Tibial nerve (tissue), 4 donors: ENCODE measurements around the gene CRYBG1. TPM values are rescaled to one million over a fixed set of nuclear protein-coding genes. Genes with fewer than 3 reads are reported as not detected.

Source experiments
- DNase-seq, 2 donors: peaks; one replicate each; pipeline ENCODE4 v3.0.0-alpha.2; 2019; ENCODE audit warnings: low spot score in 2 of 2
- H3K27ac ChIP-seq, 4 donors: fragments of 200-600 bp; sonication (generic) in 3 of 4; one replicate each; pipeline ENCODE4 v1.5.1; 2017 to 2019; ENCODE audit warnings: mild to moderate bottlenecking in 1 of 4
- H3K27me3 ChIP-seq, 2 donors: fragments of 200-600 bp; sonication (generic) in 1 of 2; one replicate each; pipeline versions ENCODE4 v1.5.1 to v1.6.0; 2017 to 2019
- H3K36me3 ChIP-seq, 3 donors: fragments of 200-600 bp; sonication (generic); one replicate each; pipeline ENCODE4 v1.5.1; 2018 to 2019
- H3K4me1 ChIP-seq, 4 donors: fragments of 200-600 bp; sonication (generic) in 3 of 4; one replicate each; pipeline ENCODE4 v1.5.1; 2017 to 2019
- H3K4me3 ChIP-seq, 4 donors: fragments of 200-600 bp; sonication (generic) in 3 of 4; one replicate each; pipeline ENCODE4 v1.5.1; 2017 to 2019; ENCODE audit warnings: mild to moderate bottlenecking in 1 of 4, moderate library complexity in 1 of 4
- H3K9me3 ChIP-seq, 4 donors: fragments of 200-600 bp; sonication (generic) in 3 of 4; one replicate each; pipeline ENCODE4 v1.5.1; 2017 to 2019
- EP300 ChIP-seq, 2 donors: sonication (generic); formaldehyde crosslinking; IDR thresholded peaks; one replicate each; pipeline ENCODE4 v1.6.1; 2017; ENCODE audit warnings: antibody characterized with exemption in 2 of 2, mild to moderate bottlenecking in 1 of 2
- POLR2A ChIP-seq, 2 donors: fragments of 450-650 bp; IDR thresholded peaks; one replicate each; pipeline ENCODE4 v1.6.1; 2017; ENCODE audit warnings: antibody characterized with exemption in 2 of 2, mild to moderate bottlenecking in 2 of 2, moderate library complexity in 2 of 2
- WGBS, 2 donors: methylation state at CpG; one replicate each; pipeline ENCODE4 v1.1.5; 2018; 5-methylcytosine and 5-hydroxymethylcytosine counted together
- total RNA-seq, 4 donors: library from RNA; depleted of rRNA; stranded (reverse); fragments of >200 nt; gene quantifications; one replicate each; pipeline ENCODE4 v1.1.0, GENCODE V29; 2016
- TF ChIP-seq, protein P1 (sequence below), 5 experiments: fragments of 200-600 bp in 3 of 5; fragments of 450-650 bp in 2 of 5; sonication (generic) in 3 of 5; IDR thresholded peaks; one replicate each; pipeline ENCODE4 v1.5.1; 2016 to 2019; ENCODE audit warnings: antibody characterized with exemption in 5 of 5, mild to moderate bottlenecking in 3 of 5, moderate library complexity in 2 of 5

The CRYBG1 gene
- total RNA-seq, 4 donors from 2014 or later = 5.9 to 15.3 (median 8.1) TPM

DNA sequence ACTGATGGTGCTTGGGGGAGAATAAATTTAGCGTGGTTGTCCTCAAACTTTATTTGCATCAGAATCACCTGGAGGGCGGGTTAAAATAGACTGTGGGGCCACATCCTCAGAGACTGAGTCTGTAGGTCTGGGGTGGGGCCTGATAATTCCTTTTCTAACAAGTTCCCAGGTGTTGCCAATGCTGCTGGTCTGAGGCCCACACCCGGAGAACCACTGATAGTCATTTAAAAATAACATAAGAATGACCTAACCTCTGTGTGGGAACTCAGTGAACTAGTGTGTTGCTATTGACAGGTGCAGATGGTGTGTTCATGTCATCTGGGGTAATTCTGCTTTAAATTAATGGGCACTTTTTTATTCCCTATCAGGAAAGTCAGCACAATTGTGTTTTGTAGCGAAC, 204.0 kb downstream of the CRYBG1 start:
- Histone ChIP-seq H3K36me3 (peaks cover 0 to 21% (median 0%) of the 10 kb centered on the region in 3 donors), H3K27me3 (no peaks in the 10 kb centered on the region), H3K9me3 (no peaks in the 10 kb centered on the region), H3K27ac (no peak overlapping the region), H3K4me3 (no peak overlapping the region), H3K4me1 (peaks cover 0 to 8% (median 0%) of the 10 kb centered on the region in 4 donors)
- DNase-seq = no peak
- WGBS, 2 donors = 68 to 82% methylated on average over 3 to 4 of the region's 4 CpGs
- TF ChIP-seq EP300 (IDR thresholded peaks at IDR 0.05) (no peak), POLR2A (IDR thresholded peaks at IDR 0.05) (no peak)
- TF ChIP-seq, protein P1, sequence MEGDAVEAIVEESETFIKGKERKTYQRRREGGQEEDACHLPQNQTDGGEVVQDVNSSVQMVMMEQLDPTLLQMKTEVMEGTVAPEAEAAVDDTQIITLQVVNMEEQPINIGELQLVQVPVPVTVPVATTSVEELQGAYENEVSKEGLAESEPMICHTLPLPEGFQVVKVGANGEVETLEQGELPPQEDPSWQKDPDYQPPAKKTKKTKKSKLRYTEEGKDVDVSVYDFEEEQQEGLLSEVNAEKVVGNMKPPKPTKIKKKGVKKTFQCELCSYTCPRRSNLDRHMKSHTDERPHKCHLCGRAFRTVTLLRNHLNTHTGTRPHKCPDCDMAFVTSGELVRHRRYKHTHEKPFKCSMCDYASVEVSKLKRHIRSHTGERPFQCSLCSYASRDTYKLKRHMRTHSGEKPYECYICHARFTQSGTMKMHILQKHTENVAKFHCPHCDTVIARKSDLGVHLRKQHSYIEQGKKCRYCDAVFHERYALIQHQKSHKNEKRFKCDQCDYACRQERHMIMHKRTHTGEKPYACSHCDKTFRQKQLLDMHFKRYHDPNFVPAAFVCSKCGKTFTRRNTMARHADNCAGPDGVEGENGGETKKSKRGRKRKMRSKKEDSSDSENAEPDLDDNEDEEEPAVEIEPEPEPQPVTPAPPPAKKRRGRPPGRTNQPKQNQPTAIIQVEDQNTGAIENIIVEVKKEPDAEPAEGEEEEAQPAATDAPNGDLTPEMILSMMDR (IDR thresholded peaks at IDR 0.05) = no peak

GRCh38 chr6:106568530-106568929, 208.0 kb downstream of the CRYBG1 start:
- Histone ChIP-seq H3K4me1 (no peaks in the 10 kb centered on the region), H3K27me3 (no peaks in the 10 kb centered on the region), H3K4me3 (no peak overlapping the region), H3K9me3 (no peaks in the 10 kb centered on the region), H3K36me3 (peaks cover 0 to 42% (median 4%) of the 10 kb centered on the region in 3 donors), H3K27ac (no peak overlapping the region)
- TF ChIP-seq POLR2A (IDR thresholded peaks at IDR 0.05) (no peak), EP300 (IDR thresholded peaks at IDR 0.05) (no peak)
- TF ChIP-seq, protein P1 (IDR thresholded peaks at IDR 0.05) = no peak
- no peak for DNase-seq
- 73 to 82% methylated on average over 2 of the region's 2 CpGs for WGBS, 2 donors

DNA sequence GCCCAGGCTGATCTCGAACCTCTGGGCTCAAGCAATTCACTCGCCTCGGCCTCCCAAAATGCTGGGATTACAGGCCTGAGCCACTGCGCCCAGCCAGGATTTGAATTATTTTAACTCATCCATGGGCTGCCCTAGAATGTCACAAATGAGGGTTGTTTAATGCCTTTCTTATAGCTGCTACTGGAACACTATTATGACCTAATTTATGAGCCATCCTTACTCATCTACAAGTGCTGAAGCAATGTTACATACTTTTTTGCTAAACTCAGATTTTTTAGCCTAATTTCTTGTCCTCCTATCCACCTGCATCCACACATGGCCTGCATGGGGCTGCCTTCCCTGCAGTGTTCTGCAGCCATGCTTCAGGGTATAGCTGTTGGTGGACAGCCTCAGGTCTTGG, 208.9 kb downstream of the CRYBG1 start:
- no peak for TF ChIP-seq POLR2A (IDR thresholded peaks at IDR 0.05)
- no peak for TF ChIP-seq EP300 (IDR thresholded peaks at IDR 0.05)
- no peak overlapping the region for H3K27ac ChIP-seq
- H3K4me3 ChIP-seq = no peak overlapping the region
- WGBS, 2 donors = 74 to 91% methylated on average over 4 of the region's 4 CpGs
- no peaks in the 10 kb centered on the region for H3K9me3 ChIP-seq
- DNase-seq = no peak
- peaks cover 0 to 3% (median 0%) of the 10 kb centered on the region in 4 donors for H3K4me1 ChIP-seq
- H3K36me3 ChIP-seq = peaks cover 0 to 39% (median 4%) of the 10 kb centered on the region in 3 donors
- H3K27me3 ChIP-seq = no peaks in the 10 kb centered on the region

DNA sequence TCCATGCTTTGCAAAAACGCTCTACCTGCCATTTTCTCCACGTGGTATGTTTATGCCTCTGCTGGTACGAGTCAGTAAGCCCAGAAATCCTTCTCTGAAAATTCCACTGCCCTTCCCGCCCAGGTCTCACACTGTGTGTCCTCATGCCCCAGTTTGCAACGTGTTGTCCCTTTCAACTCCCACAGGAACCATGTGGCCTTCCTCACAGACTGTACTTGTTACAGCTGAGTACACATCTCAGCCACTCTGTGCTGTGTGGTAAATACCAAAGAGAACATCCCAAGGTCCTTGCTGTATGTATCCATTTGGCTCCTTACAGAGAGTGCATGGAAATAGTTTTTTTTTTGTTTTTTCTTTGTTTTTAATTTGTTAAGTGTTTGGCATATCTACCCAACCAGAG, 211.9 kb downstream of the CRYBG1 start:
- TF ChIP-seq, protein P1 (IDR thresholded peaks at IDR 0.05) = no peak
- no peak for TF ChIP-seq POLR2A (IDR thresholded peaks at IDR 0.05)
- no peak for TF ChIP-seq EP300 (IDR thresholded peaks at IDR 0.05)
- 66 to 82% methylated on average over 5 of the region's 5 CpGs for WGBS, 2 donors
- H3K4me3 ChIP-seq = no peak overlapping the region
- peaks cover 0 to 41% (median 4%) of the 10 kb centered on the region in 3 donors for H3K36me3 ChIP-seq
- H3K27ac ChIP-seq = no peak overlapping the region
- peaks cover 0 to 12% (median 0%) of the 10 kb centered on the region in 4 donors for H3K4me1 ChIP-seq
- H3K27me3 ChIP-seq = no peaks in the 10 kb centered on the region
- H3K9me3 ChIP-seq = no peaks in the 10 kb centered on the region
- DNase-seq = no peak

- WGBS, 2 donors = 72 to 82% methylated on average over 6 of the region's 6 CpGs
- H3K4me3 ChIP-seq = no peak overlapping the region
These were observed 212.5 kb downstream of the CRYBG1 start for GRCh38 chr6:106572875-106573585.

More at GRCh38 chr6:106572875-106573585, 212.5 kb downstream of the CRYBG1 start:
- Histone ChIP-seq H3K9me3 (no peaks in the 10 kb centered on the region), H3K27ac (no peak overlapping the region), H3K4me1 (peaks cover 0 to 12% (median 0%) of the 10 kb centered on the region in 4 donors), H3K36me3 (peaks cover 0 to 47% (median 4%) of the 10 kb centered on the region in 3 donors), H3K27me3 (no peaks in the 10 kb centered on the region)
- no peak for DNase-seq
- TF ChIP-seq, protein P1 (IDR thresholded peaks at IDR 0.05) = no peak
- no peak for TF ChIP-seq EP300 (IDR thresholded peaks at IDR 0.05)
- no peak for TF ChIP-seq POLR2A (IDR thresholded peaks at IDR 0.05)
